Measurements from ENCODE around the gene HNRNPAB.

DNA sequence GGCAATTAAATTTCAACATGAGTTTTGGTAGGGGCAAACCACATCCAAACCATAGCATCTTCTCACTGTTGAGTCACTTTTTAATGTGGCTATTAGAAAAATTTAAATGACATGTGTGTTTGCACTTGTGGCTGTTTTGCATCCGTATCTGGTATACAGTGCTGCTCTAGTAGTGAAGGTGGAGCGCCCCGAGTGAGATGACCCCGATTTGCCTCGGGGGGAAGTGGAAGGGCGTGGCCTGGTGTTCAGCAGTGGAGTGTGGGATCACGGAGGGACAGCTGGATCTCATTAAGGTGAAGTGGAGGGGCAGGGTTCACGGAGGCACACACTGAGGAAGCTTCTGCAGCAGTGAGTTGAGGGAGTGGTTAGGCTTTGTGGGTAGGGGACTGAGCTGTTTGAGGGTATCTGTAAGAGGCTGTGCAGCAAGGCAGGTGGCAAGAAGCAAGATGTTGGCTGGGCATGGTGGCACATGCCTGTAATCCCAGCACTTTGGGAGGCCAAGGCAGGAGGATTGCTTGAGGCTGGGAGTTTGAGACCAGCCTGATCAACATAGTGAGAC lies 11.0 kb upstream of the HNRNPAB start:
- TF ChIP-seq, protein P1, sequence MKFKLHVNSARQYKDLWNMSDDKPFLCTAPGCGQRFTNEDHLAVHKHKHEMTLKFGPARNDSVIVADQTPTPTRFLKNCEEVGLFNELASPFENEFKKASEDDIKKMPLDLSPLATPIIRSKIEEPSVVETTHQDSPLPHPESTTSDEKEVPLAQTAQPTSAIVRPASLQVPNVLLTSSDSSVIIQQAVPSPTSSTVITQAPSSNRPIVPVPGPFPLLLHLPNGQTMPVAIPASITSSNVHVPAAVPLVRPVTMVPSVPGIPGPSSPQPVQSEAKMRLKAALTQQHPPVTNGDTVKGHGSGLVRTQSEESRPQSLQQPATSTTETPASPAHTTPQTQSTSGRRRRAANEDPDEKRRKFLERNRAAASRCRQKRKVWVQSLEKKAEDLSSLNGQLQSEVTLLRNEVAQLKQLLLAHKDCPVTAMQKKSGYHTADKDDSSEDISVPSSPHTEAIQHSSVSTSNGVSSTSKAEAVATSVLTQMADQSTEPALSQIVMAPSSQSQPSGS (tag by site-specific recombination; IDR thresholded peaks at IDR 0.05; ENCODE audit: low read depth) = no peak
- TF ChIP-seq, protein P2, sequence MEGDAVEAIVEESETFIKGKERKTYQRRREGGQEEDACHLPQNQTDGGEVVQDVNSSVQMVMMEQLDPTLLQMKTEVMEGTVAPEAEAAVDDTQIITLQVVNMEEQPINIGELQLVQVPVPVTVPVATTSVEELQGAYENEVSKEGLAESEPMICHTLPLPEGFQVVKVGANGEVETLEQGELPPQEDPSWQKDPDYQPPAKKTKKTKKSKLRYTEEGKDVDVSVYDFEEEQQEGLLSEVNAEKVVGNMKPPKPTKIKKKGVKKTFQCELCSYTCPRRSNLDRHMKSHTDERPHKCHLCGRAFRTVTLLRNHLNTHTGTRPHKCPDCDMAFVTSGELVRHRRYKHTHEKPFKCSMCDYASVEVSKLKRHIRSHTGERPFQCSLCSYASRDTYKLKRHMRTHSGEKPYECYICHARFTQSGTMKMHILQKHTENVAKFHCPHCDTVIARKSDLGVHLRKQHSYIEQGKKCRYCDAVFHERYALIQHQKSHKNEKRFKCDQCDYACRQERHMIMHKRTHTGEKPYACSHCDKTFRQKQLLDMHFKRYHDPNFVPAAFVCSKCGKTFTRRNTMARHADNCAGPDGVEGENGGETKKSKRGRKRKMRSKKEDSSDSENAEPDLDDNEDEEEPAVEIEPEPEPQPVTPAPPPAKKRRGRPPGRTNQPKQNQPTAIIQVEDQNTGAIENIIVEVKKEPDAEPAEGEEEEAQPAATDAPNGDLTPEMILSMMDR (tag by site-specific recombination; IDR thresholded peaks at IDR 0.05) = no peak
- TF ChIP-seq YY1 (tag by site-specific recombination; IDR thresholded peaks at IDR 0.05) (no peak), KLF9 (tag by site-specific recombination; IDR thresholded peaks at IDR 0.05; ENCODE audit: low read depth) (no peak), ZNF791 (tag by site-specific recombination; IDR thresholded peaks at IDR 0.05) (no peak), ZNF350 (tag by site-specific recombination; IDR thresholded peaks at IDR 0.05) (no peak), ZIC2 (tag by site-specific recombination; IDR thresholded peaks at IDR 0.05) (no peak), ZNF785 (tag by site-specific recombination; IDR thresholded peaks at IDR 0.05) (no peak), ZNF660 (tag by site-specific recombination; IDR thresholded peaks at IDR 0.05) (no peak)
- TF ChIP-seq, protein P3, sequence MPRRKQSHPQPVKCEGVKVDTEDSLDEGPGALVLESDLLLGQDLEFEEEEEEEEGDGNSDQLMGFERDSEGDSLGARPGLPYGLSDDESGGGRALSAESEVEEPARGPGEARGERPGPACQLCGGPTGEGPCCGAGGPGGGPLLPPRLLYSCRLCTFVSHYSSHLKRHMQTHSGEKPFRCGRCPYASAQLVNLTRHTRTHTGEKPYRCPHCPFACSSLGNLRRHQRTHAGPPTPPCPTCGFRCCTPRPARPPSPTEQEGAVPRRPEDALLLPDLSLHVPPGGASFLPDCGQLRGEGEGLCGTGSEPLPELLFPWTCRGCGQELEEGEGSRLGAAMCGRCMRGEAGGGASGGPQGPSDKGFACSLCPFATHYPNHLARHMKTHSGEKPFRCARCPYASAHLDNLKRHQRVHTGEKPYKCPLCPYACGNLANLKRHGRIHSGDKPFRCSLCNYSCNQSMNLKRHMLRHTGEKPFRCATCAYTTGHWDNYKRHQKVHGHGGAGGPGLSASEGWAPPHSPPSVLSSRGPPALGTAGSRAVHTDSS (tag by site-specific recombination; IDR thresholded peaks at IDR 0.05) = no peak

All from HEK293 (cell line).